ENCODE data around the gene SMIM1.

- TF ChIP-seq CTCF (IDR thresholded peaks at IDR 0.05) (no peak), POLR2A (IDR thresholded peaks at IDR 0.05) (no peak)
Measured at GRCh38 chr1:3785045-3785444, 12.5 kb downstream of the SMIM1 start.

Measured in right lobe of liver (tissue), 4 donors.